H9 (cell line): ENCODE measurements around the gene OR8U1. TPM values are rescaled to one million over a fixed set of nuclear protein-coding genes. Genes with fewer than 3 reads are reported as not detected.

Source experiments
- DNase-seq: peaks from one replicate; pipeline ENCODE4 v3.0.0-alpha.2; 2017
- H2AFZ ChIP-seq: one replicate; pipeline ENCODE4 v1.6.1; 2013; ENCODE audit warnings: mild to moderate bottlenecking, low read length, control low read depth, moderate library complexity
- H2AK5ac ChIP-seq: 2 replicates; pipeline ENCODE4 v1.6.1; 2013; ENCODE audit warnings: low read length, control low read depth, mixed read lengths; ENCODE audit not compliant: insufficient read length
- H2BK120ac ChIP-seq: one replicate; pipeline ENCODE4 v1.6.1; 2013; ENCODE audit warnings: low read depth, mild to moderate bottlenecking, low read length, control low read depth, inconsistent platforms; ENCODE audit not compliant: poor library complexity, severe bottlenecking
- H2BK12ac ChIP-seq: 2 replicates; pipeline ENCODE4 v1.6.1; 2013; ENCODE audit warnings: low read length, control low read depth, mixed read lengths, low read depth; ENCODE audit not compliant: insufficient read length
- H2BK15ac ChIP-seq: 2 replicates; pipeline ENCODE4 v1.6.1; 2013; ENCODE audit warnings: low read depth, low read length, control low read depth
- H2BK20ac ChIP-seq: one replicate; pipeline ENCODE4 v1.6.1; 2013; ENCODE audit warnings: low read depth, mild to moderate bottlenecking, low read length, control low read depth, inconsistent platforms; ENCODE audit not compliant: poor library complexity, severe bottlenecking
- H2BK5ac ChIP-seq: 2 replicates; pipeline ENCODE4 v1.6.1; 2013; ENCODE audit warnings: low read length, control low read depth, mixed read lengths; ENCODE audit not compliant: insufficient read length
- H3K14ac ChIP-seq: 2 replicates; pipeline ENCODE4 v1.6.1; 2013; ENCODE audit warnings: low read length, control low read depth; ENCODE audit not compliant: insufficient read depth
- H3K18ac ChIP-seq: 2 replicates; pipeline ENCODE4 v1.6.1; 2013; ENCODE audit warnings: low read depth, mild to moderate bottlenecking, mixed read lengths, low read length, control low read depth; ENCODE audit not compliant: insufficient read length
- H3K23ac ChIP-seq: 2 replicates; pipeline ENCODE4 v1.6.1; 2013; ENCODE audit warnings: low read length, control low read depth, mixed read lengths, low read depth; ENCODE audit not compliant: insufficient read length
- H3K23me2 ChIP-seq: 2 replicates; pipeline ENCODE4 v1.6.1; 2013; ENCODE audit warnings: low read depth, mild to moderate bottlenecking, mixed read lengths, low read length, control low read depth; ENCODE audit not compliant: insufficient read length, poor library complexity, severe bottlenecking
- H3K27ac ChIP-seq: 2 replicates; pipeline ENCODE4 v1.5.1; 2013; ENCODE audit warnings: low read length, control low read depth, mixed read lengths, low read depth; ENCODE audit not compliant: insufficient read length
- H3K27me3 ChIP-seq: 2 replicates; pipeline ENCODE4 v1.6.1; 2013; ENCODE audit warnings: low read length, control low read depth, inconsistent platforms; ENCODE audit not compliant: insufficient read depth
- H3K4ac ChIP-seq: 2 replicates; pipeline ENCODE4 v1.6.1; 2013; ENCODE audit warnings: low read depth, mild to moderate bottlenecking, control low read depth, inconsistent platforms, low read length, moderate library complexity
- H3K4me1 ChIP-seq: 2 replicates; pipeline ENCODE4 v1.6.1; 2013; ENCODE audit warnings: low read length, control low read depth, inconsistent platforms; ENCODE audit not compliant: insufficient read depth
- H3K4me2 ChIP-seq: 2 replicates; pipeline ENCODE4 v1.6.1; 2013; ENCODE audit warnings: low read length, control low read depth, mixed read lengths; ENCODE audit not compliant: insufficient read length, insufficient read depth
- H3K56ac ChIP-seq: 2 replicates; pipeline ENCODE4 v1.6.1; 2013; ENCODE audit warnings: low read depth, mild to moderate bottlenecking, mixed read lengths, low read length, control low read depth; ENCODE audit not compliant: insufficient read length
- H3K79me1 ChIP-seq: 2 replicates; pipeline ENCODE4 v1.6.1; 2013; ENCODE audit warnings: low read depth, mild to moderate bottlenecking, moderate library complexity, low read length, control low read depth, inconsistent platforms; ENCODE audit not compliant: insufficient read depth, poor library complexity, severe bottlenecking
- H3K79me2 ChIP-seq: 2 replicates; pipeline ENCODE4 v1.6.1; 2013; ENCODE audit warnings: low read length, control low read depth, inconsistent platforms; ENCODE audit not compliant: insufficient read depth
- H3K9ac ChIP-seq: 2 replicates; pipeline ENCODE4 v1.6.1; 2013; ENCODE audit warnings: low read length, control low read depth, mixed read lengths; ENCODE audit not compliant: insufficient read length; ENCODE audit errors: extremely low read depth
- H3K9me3 ChIP-seq: one replicate; pipeline ENCODE4 v1.6.1; 2013; ENCODE audit warnings: low read depth, low read length, inconsistent platforms; ENCODE audit not compliant: control insufficient read depth
- H3T11ph ChIP-seq: one replicate; pipeline ENCODE4 v1.6.1; 2013; ENCODE audit warnings: mild to moderate bottlenecking, low read length, control low read depth, inconsistent platforms
- H4K20me1 ChIP-seq: one replicate; pipeline ENCODE4 v1.6.1; 2013; ENCODE audit not compliant: control insufficient read depth, insufficient read length, insufficient read depth
- H4K5ac ChIP-seq: 2 replicates; pipeline ENCODE4 v1.6.1; 2013; ENCODE audit warnings: low read depth, mild to moderate bottlenecking, mixed read lengths, low read length, control low read depth; ENCODE audit not compliant: insufficient read length
- H4K8ac ChIP-seq: replicated peaks from 2 replicates; pipeline ENCODE4 v1.6.1; 2013; ENCODE audit warnings: low read length, control low read depth, mixed read lengths, low read depth; ENCODE audit not compliant: insufficient read length
- H4K91ac ChIP-seq: 2 replicates; pipeline ENCODE4 v1.6.1; 2013; ENCODE audit warnings: low read depth, mild to moderate bottlenecking, moderate library complexity, mixed read lengths, low read length, control low read depth; ENCODE audit not compliant: insufficient read length
- H3K27ac Mint-ChIP-seq, 3 experiments: 2 replicates in 2 of 3; 3 replicates in 1 of 3; pipeline ENCODE4 v1.8.0; 2020 to 2021; ENCODE audit warnings: mixed read lengths in 3 of 3, mild to moderate bottlenecking in 1 of 3, moderate library complexity in 1 of 3
- H3K27me3 Mint-ChIP-seq: 2 replicates; pipeline ENCODE4 v1.8.0; 2021; ENCODE audit warnings: low read depth, mild to moderate bottlenecking, moderate library complexity, mixed read lengths
- H3K36me3 Mint-ChIP-seq, 3 experiments: 2 replicates in 2 of 3; 3 replicates in 1 of 3; pipeline ENCODE4 v1.8.0; 2020 to 2021; ENCODE audit warnings: low read depth in 3 of 3, mixed read lengths in 3 of 3; ENCODE audit not compliant: insufficient read depth in 1 of 3
- H3K4me1 Mint-ChIP-seq, 2 experiments: 2 replicates each; pipeline ENCODE4 v1.8.0; 2020; ENCODE audit warnings: mixed read lengths in 2 of 2
- H3K4me3 Mint-ChIP-seq, 2 experiments: 2 replicates in 1 of 2; 3 replicates in 1 of 2; pipeline ENCODE4 v1.8.0; 2020 to 2021; ENCODE audit warnings: mild to moderate bottlenecking in 2 of 2, mixed read lengths in 2 of 2, moderate library complexity in 1 of 2
- H3K9me3 Mint-ChIP-seq, 2 experiments: 2 replicates in 1 of 2; 3 replicates in 1 of 2; pipeline ENCODE4 v1.8.0; 2020; ENCODE audit warnings: mild to moderate bottlenecking in 2 of 2, mixed read lengths in 2 of 2, moderate library complexity in 1 of 2
- CTCF ChIP-seq: fragments of 200-600 bp; sonication (generic); conservative IDR thresholded peaks from 3 replicates; pipeline ENCODE4 v1.8.0; 2021; ENCODE audit warnings: antibody characterized with exemption, mild to moderate bottlenecking
- WGBS: extraction: QIAGEN DNeasy Blood & Tissue Kit; methylation state at CpG from one replicate; pipeline ENCODE4 v1.1.7; 2013; ENCODE audit warnings: missing lambda C conversion rate, low lambda C conversion rate, mixed read lengths; ENCODE audit not compliant: insufficient read length; ENCODE audit errors: extremely low coverage; 5-methylcytosine and 5-hydroxymethylcytosine counted together
- total RNA-seq: library from RNA; stranded (reverse); gene quantifications from 2 replicates; pipeline ENCODE4 v1.2.1, GENCODE V29; 2021

The OR8U1 gene
- total RNA-seq, 1 experiment from 2014 or later, result not detected

- H3K27me3 Mint-ChIP-seq, result no peaks in the 10 kb centered on the region
- no peak for TF ChIP-seq CTCF
- no peak within 1 kb of the TSS for H3K27ac ChIP-seq
- H3K4me1 ChIP-seq, result no peaks in the 10 kb centered on the region
- no peak within 1 kb of the TSS for H2BK15ac ChIP-seq
- H3K9me3 Mint-ChIP-seq, result peaks cover 0 to 23% of the 10 kb centered on the region in 2 experiments; a peak in 4 of 5 replicates
- H3K27ac Mint-ChIP-seq, result no peak within 1 kb of the TSS
- H2AK5ac ChIP-seq, result no peak within 1 kb of the TSS
- no peaks in the 10 kb centered on the region for H3K27me3 ChIP-seq
- DNase-seq, result no peak
- H2BK20ac ChIP-seq, result no peak within 1 kb of the TSS
- H2BK12ac ChIP-seq, result no peak within 1 kb of the TSS
- no peak within 1 kb of the TSS for H3K56ac ChIP-seq
- H4K5ac ChIP-seq, result no peak within 1 kb of the TSS
- H3K79me1 ChIP-seq, result no peaks in the 10 kb centered on the region
- no peaks in the 10 kb centered on the region for H3K79me2 ChIP-seq
- no peak within 1 kb of the TSS for H3K18ac ChIP-seq
- no peak within 1 kb of the TSS for H3K4ac ChIP-seq
- H3K4me2 ChIP-seq, result no peak within 1 kb of the TSS
- no peaks in the 10 kb centered on the region for H3K23me2 ChIP-seq
- H3K9me3 ChIP-seq, result peaks cover 2% of the 10 kb centered on the region
- H2AFZ ChIP-seq, result no peak within 1 kb of the TSS
- H3T11ph ChIP-seq, result no peak within 1 kb of the TSS
- H4K91ac ChIP-seq, result no peak within 1 kb of the TSS
- no peaks in the 10 kb centered on the region; a peak in 1 of 7 replicates for H3K36me3 Mint-ChIP-seq
- no peaks in the 10 kb centered on the region for H4K20me1 ChIP-seq
- H2BK5ac ChIP-seq, result no peak within 1 kb of the TSS
- no peak within 1 kb of the TSS for H3K9ac ChIP-seq
- H2BK120ac ChIP-seq, result no peak within 1 kb of the TSS
- no peaks in the 10 kb centered on the region for H3K4me1 Mint-ChIP-seq
- no peak within 1 kb of the TSS for H3K4me3 Mint-ChIP-seq
- no peak within 1 kb of the TSS for H3K23ac ChIP-seq
- H4K8ac ChIP-seq, result no peak within 1 kb of the TSS
- no peak within 1 kb of the TSS for H3K14ac ChIP-seq
- no CpG with 5 or more reads among the region's 1 CpG for WGBS
Measured at GRCh38 chr11:56412396-56412795, 37.0 kb downstream of the OR8U1 start, which contains the start of gene OR5AL1. OR5AL1 (plus strand) TSS chr11:56412696.

Other genes starting within 250 kb of the OR8U1 start
- gene OR8J3, start 235.4 kb upstream of the OR8U1 start, total RNA-seq, result not detected in 2 replicates
- gene OR8K5, start 215.3 kb upstream of the OR8U1 start, total RNA-seq, result not detected in 2 replicates
- gene OR5J2, start 199.0 kb upstream of the OR8U1 start, total RNA-seq, result not detected in 2 replicates
- gene OR5T2, start 141.4 kb upstream of the OR8U1 start, total RNA-seq, result not detected in 2 replicates
- gene OR5T3, start 123.4 kb upstream of the OR8U1 start, total RNA-seq, result not detected in 2 replicates
- not detected in 2 replicates for gene OR5T1, start 101.5 kb upstream of the OR8U1 start, total RNA-seq
- not detected in 2 replicates for gene OR8H1, start 83.4 kb upstream of the OR8U1 start, total RNA-seq
- gene OR8K3, start 60.5 kb upstream of the OR8U1 start, total RNA-seq, result not detected in 2 replicates
- gene OR8K1, start 29.6 kb upstream of the OR8U1 start, total RNA-seq, result not detected in 2 replicates
- gene OR8J1, start 21.3 kb upstream of the OR8U1 start, total RNA-seq, result not detected in 2 replicates
- not detected in 2 replicates for gene OR5AL1, start 37.1 kb downstream of the OR8U1 start, total RNA-seq
- not detected in 2 replicates for gene OR5M3, start 97.7 kb downstream of the OR8U1 start, total RNA-seq
- not detected in 2 replicates for gene OR5M8, start 115.7 kb downstream of the OR8U1 start, total RNA-seq
- gene OR5M11, start 167.6 kb downstream of the OR8U1 start, total RNA-seq, result not detected in 2 replicates
- gene OR5M10, start 202.1 kb downstream of the OR8U1 start, total RNA-seq, result not detected in 2 replicates
- not detected in 2 replicates for gene OR5M1, start 239.2 kb downstream of the OR8U1 start, total RNA-seq